Vagina (tissue), 2 donors: ENCODE results near the gene ARHGAP10.

ENCODE experiments used
- CTCF ChIP-seq, 3 experiments: fragments of 450-650 bp in 2 of 3; fragments of 200-600 bp in 1 of 3; sonication (generic) in 1 of 3; IDR thresholded peaks; one replicate each; pipeline ENCODE4 v1.5.1; 2017 to 2019; ENCODE audit warnings: antibody characterized with exemption in 3 of 3, mild to moderate bottlenecking in 2 of 3, moderate library complexity in 2 of 3
- POLR2AphosphoS5 ChIP-seq, 2 donors: sonication (generic); formaldehyde crosslinking; IDR thresholded peaks; one replicate each; pipeline ENCODE4 v1.9.0; 2017; ENCODE audit warnings: antibody characterized with exemption in 2 of 2, mild to moderate bottlenecking in 2 of 2, low read depth in 1 of 2; ENCODE audit not compliant: insufficient read depth in 1 of 2

- no peak for TF ChIP-seq CTCF (IDR thresholded peaks at IDR 0.05)
- TF ChIP-seq POLR2AphosphoS5 (IDR thresholded peaks at IDR 0.05; ENCODE audit: insufficient read depth in 1 of 2, low read depth in 1 of 2), result no peak
Measured at GRCh38 chr4:148057984-148058859, 326.3 kb downstream of the ARHGAP10 start.
